HepG2 (cell line): Measurements from ENCODE around the gene ELF2. TPM values are rescaled to one million over a fixed set of nuclear protein-coding genes. Genes with fewer than 3 reads are reported as not detected.

Source experiments
- AGO2 ChIP-seq: fragments of 200-400 bp; formaldehyde crosslinking; optimal IDR thresholded peaks from 2 replicates; pipeline ENCODE3; 2017; ENCODE audit warnings: mild to moderate bottlenecking, low read depth, low read length, moderate library complexity
- AKAP8 ChIP-seq: sonication (generic); formaldehyde crosslinking; IDR thresholded peaks from 2 replicates; pipeline ENCODE4 v1.5.1; 2020; ENCODE audit warnings: mild to moderate bottlenecking, missing genetic modification reagents
- CBX1 ChIP-seq: IDR thresholded peaks from one replicate; pipeline ENCODE4 v1.6.1; 2016; ENCODE audit warnings: antibody characterized with exemption, low read depth
- CSRNP1 ChIP-seq: sonication (generic); formaldehyde crosslinking; IDR thresholded peaks from 2 replicates; pipeline ENCODE4 v1.8.1; 2023; ENCODE audit warnings: mild to moderate bottlenecking, missing genetic modification reagents
- DNMT3B ChIP-seq: conservative IDR thresholded peaks from 2 replicates; pipeline ENCODE4 v1.6.1; 2016; ENCODE audit warnings: missing biosample characterization, control low read depth
- GPBP1L1 ChIP-seq: sonication (generic); formaldehyde crosslinking; IDR thresholded peaks from 2 replicates; pipeline ENCODE4 v1.5.0; 2020; ENCODE audit warnings: mild to moderate bottlenecking, missing genetic modification reagents
- HIC2 ChIP-seq: sonication (generic); formaldehyde crosslinking; IDR thresholded peaks from 2 replicates; pipeline ENCODE4 v1.9.0; 2022; ENCODE audit warnings: low read depth, missing genetic modification reagents
- KDM5B ChIP-seq: sonication (generic); formaldehyde crosslinking; IDR thresholded peaks from 2 replicates; pipeline ENCODE4 v1.4.0; 2020; ENCODE audit warnings: missing genetic modification reagents, mild to moderate bottlenecking, borderline replicate concordance
- KMT2B ChIP-seq: IDR thresholded peaks from 2 replicates; pipeline ENCODE4 v1.6.1; 2016; ENCODE audit warnings: missing genetic modification reagents, missing compliant biosample characterization
- MAFF ChIP-seq: IDR thresholded peaks from 2 replicates; pipeline ENCODE4 v1.6.1; 2011; ENCODE audit warnings: low read depth, low read length, improper control_type of control experiment
- PREB ChIP-seq: sonication (generic); formaldehyde crosslinking; IDR thresholded peaks from 2 replicates; pipeline ENCODE4 v1.4.0; 2020; ENCODE audit warnings: missing genetic modification reagents
- RFXANK ChIP-seq: IDR thresholded peaks from 2 replicates; pipeline ENCODE4 v1.6.1; 2016
- SRF ChIP-seq: IDR thresholded peaks from 2 replicates; pipeline ENCODE4 v1.6.1; 2011; ENCODE audit warnings: mild to moderate bottlenecking, low read depth, low read length, moderate library complexity
- TIGD3 ChIP-seq: sonication (generic); formaldehyde crosslinking; IDR thresholded peaks from 2 replicates; pipeline ENCODE4 v1.5.1; 2020; ENCODE audit warnings: mild to moderate bottlenecking, missing genetic modification reagents, borderline replicate concordance
- XBP1 ChIP-seq: sonication (generic); formaldehyde crosslinking; IDR thresholded peaks from 2 replicates; pipeline ENCODE4 v1.5.0; 2020; ENCODE audit warnings: missing genetic modification reagents
- ZBTB49 ChIP-seq: sonication (generic); formaldehyde crosslinking; IDR thresholded peaks from 2 replicates; pipeline ENCODE4 v1.4.0; 2020; ENCODE audit warnings: missing genetic modification reagents, borderline replicate concordance
- ZNF101 ChIP-seq: sonication (generic); formaldehyde crosslinking; IDR thresholded peaks from 2 replicates; pipeline ENCODE4 v1.4.0; 2020; ENCODE audit warnings: mild to moderate bottlenecking, low read depth, missing genetic modification reagents, borderline replicate concordance
- ZNF263 ChIP-seq: sonication (generic); formaldehyde crosslinking; IDR thresholded peaks from 2 replicates; pipeline ENCODE4 v1.4.0; 2020; ENCODE audit warnings: missing genetic modification reagents
- ZNF264 ChIP-seq: sonication (generic); formaldehyde crosslinking; IDR thresholded peaks from 2 replicates; pipeline ENCODE4 v1.4.0; 2020; ENCODE audit warnings: missing genetic modification reagents
- ZNF44 ChIP-seq: sonication (generic); formaldehyde crosslinking; IDR thresholded peaks from 2 replicates; pipeline ENCODE4 v1.5.1; 2020; ENCODE audit warnings: mild to moderate bottlenecking, missing genetic modification reagents
- ZNF773 ChIP-seq: sonication (generic); formaldehyde crosslinking; IDR thresholded peaks from 2 replicates; pipeline ENCODE4 v1.4.0; 2020; ENCODE audit warnings: missing genetic modification reagents, borderline replicate concordance
- polyA plus RNA-seq, 8 experiments: library from polyadenylated mRNA; depleted of rRNA in 3 of 8; stranded (reverse) in 7 of 8; unstranded in 1 of 8; fragments of >200 nt; fragmentation: Illumina TruSeq in 4 of 8; extraction: Trizol in 4 of 8; gene quantifications; 2 replicates each; pipeline versions ENCODE4 v1.2.1 to v1.2.3, GENCODE V29; 2011 to 2016; ENCODE audit warnings: low read depth in 4 of 8, missing spikeins in 1 of 8, mixed read lengths in 1 of 8; ENCODE audit not compliant: insufficient read depth in 1 of 8
- total RNA-seq, 5 experiments: library from RNA; depleted of rRNA; stranded (reverse); fragments of >200 nt; fragmentation: Illumina TruSeq; extraction: Trizol; gene quantifications; 2 replicates each; pipeline ENCODE4 v1.2.3, GENCODE V29; 2016; ENCODE audit warnings: low read depth in 1 of 5

The ELF2 gene
- total and polyA plus RNA-seq, 2 of the 13 experiments (the other 11 are each of a cell fraction or from before 2014, with no cell fraction given): 28.6 to 35.4 TPM

GRCh38 chr4:139188648-139189416, 11.8 kb upstream of the ELF2 start (continued):
- no peak for TF ChIP-seq AKAP8 (CRISPR knock-in tag)
- TF ChIP-seq RFXANK: no peak
- TF ChIP-seq CBX1: no peak
- no peak for TF ChIP-seq ZNF44
- no peak for TF ChIP-seq GPBP1L1 (CRISPR knock-in tag)
- no peak for TF ChIP-seq ZBTB49 (CRISPR knock-in tag)
- no peak for TF ChIP-seq KDM5B
- TF ChIP-seq DNMT3B (CRISPR knock-in tag): no peak
- TF ChIP-seq ZNF263 (CRISPR knock-in tag): no peak
- no peak for TF ChIP-seq ZNF773 (CRISPR knock-in tag)
- no peak for TF ChIP-seq AGO2
- TF ChIP-seq KMT2B (CRISPR knock-in tag): no peak
- no peak for TF ChIP-seq HIC2 (CRISPR knock-in tag)
- no peak for TF ChIP-seq TIGD3 (CRISPR knock-in tag)
- TF ChIP-seq PREB (CRISPR knock-in tag): no peak
- no peak for TF ChIP-seq XBP1 (CRISPR knock-in tag)
- no peak for TF ChIP-seq CSRNP1 (CRISPR knock-in tag)
- no peak for TF ChIP-seq ZNF101
- TF ChIP-seq MAFF: peak; percentile 45; the same call in 1 of the 2 replicates
- TF ChIP-seq ZNF264 (CRISPR knock-in tag): no peak
- TF ChIP-seq SRF: no peak
